ENCODE measurements around the gene ZNF207.

ZNF207 gene

GRCh38 chr17:32361270-32361669 is 11.3 kb downstream of the ZNF207 start:
- Histone ChIP-seq H3K4me2 (ENCODE audit: low read depth, low read length) (no peak overlapping the region), H4K20me1 (ENCODE audit: insufficient read depth, low read length) (peaks cover 49% of the 10 kb centered on the region)

GRCh38 chr17:32370426-32370825 is 20.5 kb downstream of the ZNF207 start:
- Histone ChIP-seq H3K27me3 (replicated peaks; ENCODE audit: insufficient read depth, low read length) (no peaks in the 10 kb centered on the region), H4K20me1 (ENCODE audit: insufficient read depth, low read length) (peaks cover 30% of the 10 kb centered on the region; the same call in 1 of the 2 replicates), H3K9ac (ENCODE audit: low read length) (no peak overlapping the region), H3K4me1 (ENCODE audit: low read length) (no peaks in the 10 kb centered on the region), H3K27ac (ENCODE audit: low read length) (no peak overlapping the region), H3K79me2 (ENCODE audit: low read length) (peaks cover 91% of the 10 kb centered on the region), H3K9me2 (replicated peaks; ENCODE audit: insufficient read depth, low read length) (no peaks in the 10 kb centered on the region), H2AFZ (ENCODE audit: low read length) (no peak overlapping the region), H3K9me3 (replicated peaks; ENCODE audit: insufficient read depth, low read length) (no peaks in the 10 kb centered on the region), H3K4me3 (ENCODE audit: low read length) (no peak overlapping the region), H3F3A (ENCODE audit: insufficient read depth, low read length) (0 out of 2 replicates have a peak, but pooled peaks cover 3% of the 10 kb centered on the region), H3K36me3 (replicated peaks; ENCODE audit: insufficient read depth, low read length) (peaks cover 37% of the 10 kb centered on the region), H3K4me2 (ENCODE audit: low read depth, low read length) (no peak overlapping the region)
- DNase-seq, result no peak
- TF ChIP-seq EZH2phosphoT487 (IDR thresholded peaks at IDR 0.05; ENCODE audit: low read length), result no peak
- TF ChIP-seq CTCF (IDR thresholded peaks at IDR 0.05; ENCODE audit: low read length), result no peak

More at GRCh38 chr17:32361270-32361669, 11.3 kb downstream of the ZNF207 start:
- Histone ChIP-seq H3K4me3 (ENCODE audit: low read length) (no peak overlapping the region), H3K9me2 (replicated peaks; ENCODE audit: insufficient read depth, low read length) (no peaks in the 10 kb centered on the region), H3K27me3 (replicated peaks; ENCODE audit: insufficient read depth, low read length) (no peaks in the 10 kb centered on the region), H2AFZ (ENCODE audit: low read length) (no peak overlapping the region), H3F3A (ENCODE audit: insufficient read depth, low read length) (peaks cover 3% of the 10 kb centered on the region), H3K36me3 (replicated peaks; ENCODE audit: insufficient read depth, low read length) (peaks cover 45% of the 10 kb centered on the region), H3K9ac (ENCODE audit: low read length) (no peak overlapping the region), H3K27ac (ENCODE audit: low read length) (no peak overlapping the region), H3K9me3 (replicated peaks; ENCODE audit: insufficient read depth, low read length) (no peaks in the 10 kb centered on the region), H3K79me2 (ENCODE audit: low read length) (peaks cover 96% of the 10 kb centered on the region), H3K4me1 (ENCODE audit: low read length) (no peaks in the 10 kb centered on the region)
- TF ChIP-seq EZH2 (optimal IDR thresholded peaks at IDR 0.05; ENCODE audit: low read depth, low read length) (no peak), CTCF (IDR thresholded peaks at IDR 0.05; ENCODE audit: low read length) (no peak), EZH2phosphoT487 (IDR thresholded peaks at IDR 0.05; ENCODE audit: low read length) (no peak)
- DNase-seq, result no peak

GRCh38 chr17:32382526-32383223 is 32.7 kb downstream of the ZNF207 start:
- no peaks in the 10 kb centered on the region for H3K27me3 ChIP-seq (replicated peaks; ENCODE audit: insufficient read depth, low read length)
- 0 out of 2 replicates have a peak, but pooled peaks cover 4% of the 10 kb centered on the region for H4K20me1 ChIP-seq (ENCODE audit: insufficient read depth, low read length)
- H3F3A ChIP-seq (ENCODE audit: insufficient read depth, low read length), result 0 out of 2 replicates have a peak, but pooled peaks cover 3% of the 10 kb centered on the region
- H3K27ac ChIP-seq (ENCODE audit: low read length), result no peak overlapping the region
- DNase-seq, result no peak
- H2AFZ ChIP-seq (ENCODE audit: low read length), result no peak overlapping the region
- no peaks in the 10 kb centered on the region for H3K9me2 ChIP-seq (replicated peaks; ENCODE audit: insufficient read depth, low read length)
- H3K9me3 ChIP-seq (replicated peaks; ENCODE audit: insufficient read depth, low read length), result no peaks in the 10 kb centered on the region
- TF ChIP-seq EZH2 (optimal IDR thresholded peaks at IDR 0.05; ENCODE audit: low read depth, low read length) (no peak), EZH2phosphoT487 (IDR thresholded peaks at IDR 0.05; ENCODE audit: low read length) (no peak), CTCF (IDR thresholded peaks at IDR 0.05; ENCODE audit: low read length) (no peak)
- no peak overlapping the region for H3K9ac ChIP-seq (ENCODE audit: low read length)
- peaks cover 15% of the 10 kb centered on the region; the same call in 1 of the 2 replicates for H3K36me3 ChIP-seq (replicated peaks; ENCODE audit: insufficient read depth, low read length)
- H3K4me2 ChIP-seq (ENCODE audit: low read depth, low read length), result no peak overlapping the region
- no peak overlapping the region for H3K4me3 ChIP-seq (ENCODE audit: low read length)
- peaks cover 3% of the 10 kb centered on the region; the same call in 1 of the 2 replicates for H3K79me2 ChIP-seq (ENCODE audit: low read length)
- no peaks in the 10 kb centered on the region for H3K4me1 ChIP-seq (ENCODE audit: low read length)

Measured in MM.1S (cell line).